H9 (cell line): ENCODE data around the gene PRKCZ. TPM values are rescaled to one million over a fixed set of nuclear protein-coding genes. Genes with fewer than 3 reads are reported as not detected.

Source experiments
- DNase-seq: peaks from one replicate; pipeline ENCODE4 v3.0.0-alpha.2; 2017
- H2AFZ ChIP-seq: one replicate; pipeline ENCODE4 v1.6.1; 2013; ENCODE audit warnings: mild to moderate bottlenecking, low read length, control low read depth, moderate library complexity
- H2AK5ac ChIP-seq: 2 replicates; pipeline ENCODE4 v1.6.1; 2013; ENCODE audit warnings: low read length, control low read depth, mixed read lengths; ENCODE audit not compliant: insufficient read length
- H2BK120ac ChIP-seq: one replicate; pipeline ENCODE4 v1.6.1; 2013; ENCODE audit warnings: low read depth, mild to moderate bottlenecking, low read length, control low read depth, inconsistent platforms; ENCODE audit not compliant: poor library complexity, severe bottlenecking
- H2BK12ac ChIP-seq: 2 replicates; pipeline ENCODE4 v1.6.1; 2013; ENCODE audit warnings: low read length, control low read depth, mixed read lengths, low read depth; ENCODE audit not compliant: insufficient read length
- H2BK15ac ChIP-seq: 2 replicates; pipeline ENCODE4 v1.6.1; 2013; ENCODE audit warnings: low read depth, low read length, control low read depth
- H2BK20ac ChIP-seq: one replicate; pipeline ENCODE4 v1.6.1; 2013; ENCODE audit warnings: low read depth, mild to moderate bottlenecking, low read length, control low read depth, inconsistent platforms; ENCODE audit not compliant: poor library complexity, severe bottlenecking
- H2BK5ac ChIP-seq: 2 replicates; pipeline ENCODE4 v1.6.1; 2013; ENCODE audit warnings: low read length, control low read depth, mixed read lengths; ENCODE audit not compliant: insufficient read length
- H3K14ac ChIP-seq: 2 replicates; pipeline ENCODE4 v1.6.1; 2013; ENCODE audit warnings: low read length, control low read depth; ENCODE audit not compliant: insufficient read depth
- H3K18ac ChIP-seq: 2 replicates; pipeline ENCODE4 v1.6.1; 2013; ENCODE audit warnings: low read depth, mild to moderate bottlenecking, mixed read lengths, low read length, control low read depth; ENCODE audit not compliant: insufficient read length
- H3K23ac ChIP-seq: 2 replicates; pipeline ENCODE4 v1.6.1; 2013; ENCODE audit warnings: low read length, control low read depth, mixed read lengths, low read depth; ENCODE audit not compliant: insufficient read length
- H3K23me2 ChIP-seq: 2 replicates; pipeline ENCODE4 v1.6.1; 2013; ENCODE audit warnings: low read depth, mild to moderate bottlenecking, mixed read lengths, low read length, control low read depth; ENCODE audit not compliant: insufficient read length, poor library complexity, severe bottlenecking
- H3K27ac ChIP-seq: 2 replicates; pipeline ENCODE4 v1.5.1; 2013; ENCODE audit warnings: low read length, control low read depth, mixed read lengths, low read depth; ENCODE audit not compliant: insufficient read length
- H3K27me3 ChIP-seq: 2 replicates; pipeline ENCODE4 v1.6.1; 2013; ENCODE audit warnings: low read length, control low read depth, inconsistent platforms; ENCODE audit not compliant: insufficient read depth
- H3K4ac ChIP-seq: 2 replicates; pipeline ENCODE4 v1.6.1; 2013; ENCODE audit warnings: low read depth, mild to moderate bottlenecking, control low read depth, inconsistent platforms, low read length, moderate library complexity
- H3K4me1 ChIP-seq: 2 replicates; pipeline ENCODE4 v1.6.1; 2013; ENCODE audit warnings: low read length, control low read depth, inconsistent platforms; ENCODE audit not compliant: insufficient read depth
- H3K4me2 ChIP-seq: 2 replicates; pipeline ENCODE4 v1.6.1; 2013; ENCODE audit warnings: low read length, control low read depth, mixed read lengths; ENCODE audit not compliant: insufficient read length, insufficient read depth
- H3K56ac ChIP-seq: 2 replicates; pipeline ENCODE4 v1.6.1; 2013; ENCODE audit warnings: low read depth, mild to moderate bottlenecking, mixed read lengths, low read length, control low read depth; ENCODE audit not compliant: insufficient read length
- H3K79me1 ChIP-seq: 2 replicates; pipeline ENCODE4 v1.6.1; 2013; ENCODE audit warnings: low read depth, mild to moderate bottlenecking, moderate library complexity, low read length, control low read depth, inconsistent platforms; ENCODE audit not compliant: insufficient read depth, poor library complexity, severe bottlenecking
- H3K79me2 ChIP-seq: 2 replicates; pipeline ENCODE4 v1.6.1; 2013; ENCODE audit warnings: low read length, control low read depth, inconsistent platforms; ENCODE audit not compliant: insufficient read depth
- H3K9ac ChIP-seq: 2 replicates; pipeline ENCODE4 v1.6.1; 2013; ENCODE audit warnings: low read length, control low read depth, mixed read lengths; ENCODE audit not compliant: insufficient read length; ENCODE audit errors: extremely low read depth
- H3K9me3 ChIP-seq: one replicate; pipeline ENCODE4 v1.6.1; 2013; ENCODE audit warnings: low read depth, low read length, inconsistent platforms; ENCODE audit not compliant: control insufficient read depth
- H3T11ph ChIP-seq: one replicate; pipeline ENCODE4 v1.6.1; 2013; ENCODE audit warnings: mild to moderate bottlenecking, low read length, control low read depth, inconsistent platforms
- H4K20me1 ChIP-seq: one replicate; pipeline ENCODE4 v1.6.1; 2013; ENCODE audit not compliant: control insufficient read depth, insufficient read length, insufficient read depth
- H4K5ac ChIP-seq: 2 replicates; pipeline ENCODE4 v1.6.1; 2013; ENCODE audit warnings: low read depth, mild to moderate bottlenecking, mixed read lengths, low read length, control low read depth; ENCODE audit not compliant: insufficient read length
- H4K8ac ChIP-seq: replicated peaks from 2 replicates; pipeline ENCODE4 v1.6.1; 2013; ENCODE audit warnings: low read length, control low read depth, mixed read lengths, low read depth; ENCODE audit not compliant: insufficient read length
- H4K91ac ChIP-seq: 2 replicates; pipeline ENCODE4 v1.6.1; 2013; ENCODE audit warnings: low read depth, mild to moderate bottlenecking, moderate library complexity, mixed read lengths, low read length, control low read depth; ENCODE audit not compliant: insufficient read length
- H3K27ac Mint-ChIP-seq, 3 experiments: 2 replicates in 2 of 3; 3 replicates in 1 of 3; pipeline ENCODE4 v1.8.0; 2020 to 2021; ENCODE audit warnings: mixed read lengths in 3 of 3, mild to moderate bottlenecking in 1 of 3, moderate library complexity in 1 of 3
- H3K27me3 Mint-ChIP-seq: 2 replicates; pipeline ENCODE4 v1.8.0; 2021; ENCODE audit warnings: low read depth, mild to moderate bottlenecking, moderate library complexity, mixed read lengths
- H3K36me3 Mint-ChIP-seq, 3 experiments: 2 replicates in 2 of 3; 3 replicates in 1 of 3; pipeline ENCODE4 v1.8.0; 2020 to 2021; ENCODE audit warnings: low read depth in 3 of 3, mixed read lengths in 3 of 3; ENCODE audit not compliant: insufficient read depth in 1 of 3
- H3K4me1 Mint-ChIP-seq, 2 experiments: 2 replicates each; pipeline ENCODE4 v1.8.0; 2020; ENCODE audit warnings: mixed read lengths in 2 of 2
- H3K4me3 Mint-ChIP-seq, 2 experiments: 2 replicates in 1 of 2; 3 replicates in 1 of 2; pipeline ENCODE4 v1.8.0; 2020 to 2021; ENCODE audit warnings: mild to moderate bottlenecking in 2 of 2, mixed read lengths in 2 of 2, moderate library complexity in 1 of 2
- H3K9me3 Mint-ChIP-seq, 2 experiments: 2 replicates in 1 of 2; 3 replicates in 1 of 2; pipeline ENCODE4 v1.8.0; 2020; ENCODE audit warnings: mild to moderate bottlenecking in 2 of 2, mixed read lengths in 2 of 2, moderate library complexity in 1 of 2
- whole genome bisulfite sequencing: extraction: QIAGEN DNeasy Blood & Tissue Kit; methylation state at CpG from one replicate; pipeline ENCODE4 v1.1.7; 2013; ENCODE audit warnings: missing lambda C conversion rate, low lambda C conversion rate, mixed read lengths; ENCODE audit not compliant: insufficient read length; ENCODE audit errors: extremely low coverage; 5-methylcytosine and 5-hydroxymethylcytosine counted together
- total RNA-seq: library from RNA; stranded (reverse); gene quantifications from 2 replicates; pipeline ENCODE4 v1.2.1, GENCODE V29; 2021
- TF ChIP-seq, protein P1 (sequence below): fragments of 200-600 bp; sonication (generic); conservative IDR thresholded peaks from 3 replicates; pipeline ENCODE4 v1.8.0; 2021; ENCODE audit warnings: antibody characterized with exemption, mild to moderate bottlenecking

Gene PRKCZ
- total RNA-seq, 1 experiment from 2014 or later, result 48.4 TPM

DNA sequence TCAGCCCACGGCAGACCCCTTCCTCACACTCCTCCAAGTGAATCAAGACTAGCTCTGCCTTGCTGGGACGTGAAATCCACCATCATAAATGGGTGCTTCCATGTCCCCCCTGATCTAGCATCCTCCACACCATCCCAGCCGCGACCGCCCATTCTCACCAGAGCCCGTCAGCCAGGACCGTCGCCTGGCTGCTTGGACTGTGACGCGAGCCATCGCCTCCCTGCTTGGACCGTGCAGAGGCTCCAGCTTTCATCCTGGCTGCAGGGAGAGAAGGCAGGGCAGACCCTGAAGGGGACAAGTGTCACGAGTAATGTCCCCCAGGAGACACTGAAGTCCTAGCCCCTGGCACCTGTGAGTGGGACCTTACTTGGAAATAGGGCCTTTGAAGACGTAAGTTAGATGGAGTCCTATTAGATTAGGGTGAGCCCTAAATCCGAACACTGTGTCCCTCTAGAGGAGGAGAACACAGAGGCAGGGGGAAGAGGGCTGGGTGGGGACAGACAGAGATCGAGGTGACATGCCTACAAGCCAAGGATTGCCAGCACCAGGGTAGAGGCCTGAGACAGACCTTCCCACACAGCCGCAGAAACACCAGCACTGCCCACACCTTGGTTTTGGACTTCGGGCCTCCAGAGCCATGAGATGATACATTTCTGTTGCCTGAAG, 12.8 kb upstream of the PRKCZ start:
- Histone ChIP-seq H2AK5ac (no peak overlapping the region), H2BK12ac (no peak overlapping the region), H3K23me2 (no peaks in the 10 kb centered on the region), H3K4ac (no peak overlapping the region), H3K27me3 (no peaks in the 10 kb centered on the region), H3K14ac (no peak overlapping the region), H4K8ac (no peak overlapping the region), H2BK120ac (no peak overlapping the region), H3K4me2 (no peak overlapping the region), H4K5ac (no peak overlapping the region), H2BK20ac (no peak overlapping the region), H2BK5ac (no peak overlapping the region), H2BK15ac (no peak overlapping the region), H2AFZ (no peak overlapping the region), H3K27ac (no peak overlapping the region), H3K79me1 (no peaks in the 10 kb centered on the region), H3K79me2 (no peaks in the 10 kb centered on the region), H3K23ac (no peak overlapping the region), H4K20me1 (no peaks in the 10 kb centered on the region), H3T11ph (no peak overlapping the region), H3K9ac (no peak overlapping the region), H3K9me3 (no peaks in the 10 kb centered on the region), H3K4me1 (no peaks in the 10 kb centered on the region), H3K18ac (no peak overlapping the region), H4K91ac (no peak overlapping the region), H3K56ac (no peak overlapping the region)
- DNase-seq, result no peak
- TF ChIP-seq, protein P1, sequence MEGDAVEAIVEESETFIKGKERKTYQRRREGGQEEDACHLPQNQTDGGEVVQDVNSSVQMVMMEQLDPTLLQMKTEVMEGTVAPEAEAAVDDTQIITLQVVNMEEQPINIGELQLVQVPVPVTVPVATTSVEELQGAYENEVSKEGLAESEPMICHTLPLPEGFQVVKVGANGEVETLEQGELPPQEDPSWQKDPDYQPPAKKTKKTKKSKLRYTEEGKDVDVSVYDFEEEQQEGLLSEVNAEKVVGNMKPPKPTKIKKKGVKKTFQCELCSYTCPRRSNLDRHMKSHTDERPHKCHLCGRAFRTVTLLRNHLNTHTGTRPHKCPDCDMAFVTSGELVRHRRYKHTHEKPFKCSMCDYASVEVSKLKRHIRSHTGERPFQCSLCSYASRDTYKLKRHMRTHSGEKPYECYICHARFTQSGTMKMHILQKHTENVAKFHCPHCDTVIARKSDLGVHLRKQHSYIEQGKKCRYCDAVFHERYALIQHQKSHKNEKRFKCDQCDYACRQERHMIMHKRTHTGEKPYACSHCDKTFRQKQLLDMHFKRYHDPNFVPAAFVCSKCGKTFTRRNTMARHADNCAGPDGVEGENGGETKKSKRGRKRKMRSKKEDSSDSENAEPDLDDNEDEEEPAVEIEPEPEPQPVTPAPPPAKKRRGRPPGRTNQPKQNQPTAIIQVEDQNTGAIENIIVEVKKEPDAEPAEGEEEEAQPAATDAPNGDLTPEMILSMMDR, result no peak
- no peaks in the 10 kb centered on the region for H3K36me3 Mint-ChIP-seq
- H3K27ac Mint-ChIP-seq, result no peak overlapping the region
- H3K4me1 Mint-ChIP-seq, result peaks cover 0 to 12% of the 10 kb centered on the region in 2 experiments; a peak in 2 of 4 replicates
- H3K27me3 Mint-ChIP-seq, result peaks cover 2% of the 10 kb centered on the region
- no peak overlapping the region for H3K4me3 Mint-ChIP-seq
- no CpG with 5 or more reads among the region's 18 CpGs for WGBS
- H3K9me3 Mint-ChIP-seq, result no peaks in the 10 kb centered on the region; a peak in 1 of 5 replicates
